ENCODE measurements around the gene SNRPA1.

Gene SNRPA1

DNA sequence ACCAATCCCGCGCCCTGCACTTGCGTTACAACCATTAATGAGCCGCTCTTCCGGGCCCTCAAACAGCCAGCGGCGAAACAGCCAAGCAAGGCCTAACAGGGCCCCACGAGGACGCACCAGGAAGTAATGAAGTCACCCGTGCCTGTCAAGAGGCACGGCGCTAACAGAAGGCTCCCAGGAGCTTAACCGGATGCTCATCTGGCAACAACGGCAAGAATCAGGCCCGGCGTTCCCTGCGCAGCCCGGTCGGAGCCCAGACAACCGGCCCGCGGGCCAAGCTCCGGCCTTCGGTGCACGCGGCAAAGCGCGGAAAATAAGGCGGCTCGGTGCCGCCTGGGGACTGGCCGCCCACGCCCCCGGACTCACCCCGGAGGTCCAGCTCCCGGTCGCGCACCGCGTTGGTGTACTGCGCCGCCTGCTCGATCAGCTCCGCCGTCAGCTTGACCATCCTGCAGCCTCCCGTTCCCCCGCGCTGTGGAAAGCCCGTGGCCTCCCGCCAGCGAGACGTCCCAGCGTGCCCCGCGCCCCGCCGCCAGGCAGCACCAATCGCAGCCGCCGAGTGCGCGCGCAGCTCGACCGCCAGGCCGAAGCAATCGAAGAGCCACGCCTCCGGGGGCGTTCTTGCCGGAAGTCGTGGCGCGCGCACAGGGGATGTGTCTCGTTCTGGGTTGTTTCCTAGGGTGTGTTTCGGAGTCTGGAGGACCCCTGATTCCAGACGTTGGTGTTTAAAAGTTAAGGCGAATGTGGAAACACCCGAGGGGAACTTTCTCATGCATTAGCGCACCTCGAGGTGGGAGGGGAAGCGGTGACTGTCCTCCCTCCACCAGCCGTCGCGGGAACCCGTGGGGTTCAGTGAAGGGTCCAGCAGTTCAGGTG lies at the start of gene SNRPA1:
SNRPA1 (minus strand) TSS at position 518 of the 876 bp plus-strand sequence; CDS start at position 448, 70 bp downstream.
- peak; percentile 93 to 96 for DNase-seq (ENCODE audit: low read depth in 2 of 2, low spot score in 1 of 2)

DNA sequence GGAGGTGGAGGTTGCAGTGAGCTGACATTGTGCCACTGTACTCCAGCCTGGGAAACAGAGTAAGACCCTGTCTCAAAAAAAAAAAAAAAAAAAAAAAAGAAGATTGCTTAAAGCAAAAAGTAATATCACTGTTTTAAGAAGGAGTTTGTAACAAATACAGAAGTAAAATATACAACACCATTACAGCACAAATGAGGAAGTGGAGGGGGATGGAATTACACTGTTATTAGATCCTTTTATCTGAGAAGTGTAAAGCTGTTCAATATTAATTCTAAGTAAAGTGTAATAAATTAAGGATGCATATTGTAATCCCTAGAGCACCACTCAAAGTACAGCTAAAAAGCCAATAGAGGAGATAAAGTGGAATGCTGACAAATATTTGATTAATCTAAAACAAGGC lies 47.0 kb upstream of the SNRPA1 start:
- DNase-seq (ENCODE audit: low read depth in 2 of 2, low spot score in 1 of 2): no peak

- no peak for DNase-seq (ENCODE audit: low read depth in 2 of 2, low spot score in 1 of 2)
Measured at GRCh38 chr15:101338502-101339057, 43.5 kb upstream of the SNRPA1 start.

GRCh38 chr15:101337976-101338375 lies 42.9 kb upstream of the SNRPA1 start:
- DNase-seq (ENCODE audit: low read depth in 2 of 2, low spot score in 1 of 2): no peak

DNA sequence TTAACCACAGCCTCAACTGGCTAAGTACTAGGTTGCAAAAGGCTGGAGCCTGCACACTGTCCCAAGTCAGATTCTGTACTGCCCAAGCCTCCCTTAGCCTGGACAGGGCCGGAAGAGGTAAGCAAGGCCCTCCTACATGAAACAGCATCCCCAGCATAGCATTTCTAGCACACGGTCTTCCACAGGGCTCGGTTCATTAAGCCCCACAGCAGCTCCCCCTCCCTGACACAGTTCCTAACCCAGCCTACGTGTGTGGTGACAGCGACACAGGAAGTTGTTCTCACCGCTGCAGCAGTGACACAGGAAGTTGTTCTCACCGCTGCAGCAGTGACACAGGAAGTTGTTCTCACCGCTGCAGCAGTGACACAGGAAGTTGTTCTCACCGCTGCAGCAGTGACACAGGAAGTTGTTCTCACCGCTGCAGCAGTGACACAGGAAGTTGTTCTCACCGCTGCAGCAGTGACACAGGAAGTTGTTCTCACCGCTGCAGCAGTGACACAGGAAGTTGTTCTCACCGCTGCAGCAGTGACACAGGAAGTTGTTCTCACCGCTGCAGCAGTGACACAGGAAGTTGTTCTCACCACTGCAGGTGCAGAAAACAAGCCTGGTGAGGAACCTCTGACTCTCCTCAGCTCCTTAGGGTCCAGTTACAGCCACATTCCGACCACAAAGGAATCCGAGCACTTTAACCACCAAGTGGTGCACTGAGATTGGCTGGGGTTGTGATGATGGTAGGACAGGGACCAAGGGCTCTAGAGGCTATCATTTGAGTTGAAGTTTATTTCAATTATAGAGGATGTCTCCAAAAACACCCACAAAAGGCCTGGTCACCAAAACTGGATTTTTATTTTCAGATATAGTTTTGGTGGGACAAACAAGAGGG lies 39.1 kb upstream of the SNRPA1 start:
- DNase-seq (ENCODE audit: low read depth in 2 of 2, low spot score in 1 of 2): peak in 1 of 2 donors; percentile 17

GRCh38 chr15:101332061-101332467 lies 37.0 kb upstream of the SNRPA1 start:
- no peak for DNase-seq (ENCODE audit: low read depth in 2 of 2, low spot score in 1 of 2)

DNA sequence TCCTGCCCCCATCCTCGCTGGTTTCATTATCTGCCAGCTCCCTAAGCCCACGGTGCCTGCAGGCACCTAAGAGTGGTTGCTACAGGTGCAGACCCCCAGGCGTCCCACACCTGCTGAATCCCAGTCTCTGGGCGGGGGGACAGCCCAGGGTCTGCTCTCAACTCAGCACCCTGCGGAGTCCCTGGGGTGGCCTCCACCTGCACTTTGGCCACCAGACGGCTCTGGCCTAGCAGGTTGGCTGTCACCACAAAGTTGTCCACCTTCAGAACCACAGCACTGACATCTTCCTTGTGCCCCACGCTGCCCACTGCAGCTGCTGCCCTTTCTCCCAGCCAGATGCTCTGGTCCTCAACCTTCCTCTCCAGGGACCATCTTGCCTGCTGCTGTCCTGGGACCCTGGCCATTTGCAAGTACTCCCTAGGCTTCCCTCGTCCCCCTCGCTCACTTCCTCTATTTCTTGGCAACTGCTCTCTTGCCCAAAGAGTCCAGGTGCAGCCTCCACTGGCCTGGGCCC lies 34.9 kb upstream of the SNRPA1 start:
- no peak for DNase-seq (ENCODE audit: low read depth in 2 of 2, low spot score in 1 of 2)

DNA sequence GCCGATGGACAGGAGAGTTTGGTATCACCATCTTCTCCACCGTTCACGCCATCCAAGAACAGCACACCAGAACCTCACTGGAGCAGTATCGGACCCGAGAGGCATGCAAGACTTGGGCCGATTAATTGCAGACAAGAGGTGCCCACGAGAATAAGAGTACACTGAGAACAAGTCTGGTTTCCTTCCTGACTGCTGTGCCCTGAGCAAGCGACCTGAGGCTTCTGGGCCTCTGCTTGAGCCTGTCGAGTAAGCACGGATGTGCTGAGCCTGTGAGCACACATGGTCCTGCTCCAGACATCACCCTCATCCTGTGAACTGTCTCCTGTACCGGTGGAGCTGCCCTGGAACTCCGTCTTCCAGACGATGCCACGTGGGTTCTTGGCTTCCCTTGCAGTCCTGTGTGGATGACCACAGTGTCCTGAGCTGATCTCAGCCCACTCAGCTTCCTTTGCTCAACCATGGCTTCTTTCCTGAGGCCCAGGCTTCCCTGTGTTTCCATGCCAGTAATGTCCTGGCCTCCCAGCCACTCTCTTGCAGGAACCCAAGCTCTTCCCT lies 34.3 kb upstream of the SNRPA1 start:
- no peak for DNase-seq (ENCODE audit: low read depth in 2 of 2, low spot score in 1 of 2)

DNA sequence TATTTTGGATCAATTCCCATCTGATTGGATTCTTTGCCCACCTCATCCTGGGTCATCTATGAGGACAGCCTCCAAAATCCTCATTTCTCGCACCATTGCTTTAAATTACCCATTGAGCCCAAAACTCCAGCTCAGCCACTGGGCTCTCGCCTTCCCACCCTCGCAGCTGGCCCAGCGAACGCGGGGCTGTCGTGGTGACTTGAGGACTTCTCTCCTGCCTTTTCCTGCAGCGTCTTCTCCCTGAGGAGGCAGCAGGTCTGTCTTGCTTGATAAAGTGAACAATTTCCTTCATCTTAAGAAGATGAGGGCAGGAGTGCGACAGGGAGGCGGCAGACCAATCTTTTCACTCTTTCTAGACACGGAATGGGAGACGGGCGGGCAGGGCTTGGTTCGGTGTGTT lies 33.0 kb upstream of the SNRPA1 start:
- no peak for DNase-seq (ENCODE audit: low read depth in 2 of 2, low spot score in 1 of 2)

DNA sequence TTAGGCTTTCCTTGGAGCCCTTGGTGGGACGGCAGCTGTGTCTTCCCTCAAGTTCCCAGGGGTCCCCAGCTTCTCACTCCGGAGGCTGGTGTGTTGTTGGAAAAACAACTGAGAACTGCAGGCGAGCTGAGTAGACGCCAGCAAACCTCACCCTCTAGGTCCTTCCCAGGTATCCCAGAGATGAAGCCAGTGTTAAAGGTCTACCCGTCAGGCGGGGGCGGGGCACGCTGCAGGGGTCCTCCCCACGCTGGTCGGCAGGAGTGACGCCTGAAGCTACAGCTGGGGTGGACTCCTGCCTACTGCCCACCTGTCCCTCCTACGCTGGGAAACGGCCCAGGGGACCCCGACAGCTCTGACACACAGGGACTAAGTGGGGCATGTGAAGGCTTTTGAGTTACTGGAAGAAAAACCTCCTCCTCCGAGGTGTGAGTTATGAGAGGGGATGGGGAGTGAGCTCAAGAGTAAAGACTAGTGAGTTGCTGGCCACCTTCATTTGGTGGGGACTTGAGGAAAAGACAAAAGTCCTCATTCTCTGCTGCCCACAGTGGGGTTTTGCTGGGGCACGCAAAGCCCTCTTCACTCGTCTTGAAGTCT lies 32.2 kb upstream of the SNRPA1 start:
- no peak for DNase-seq (ENCODE audit: low read depth in 2 of 2, low spot score in 1 of 2)

GRCh38 chr15:101326462-101327146 lies 31.6 kb upstream of the SNRPA1 start:
- no peak for DNase-seq (ENCODE audit: low read depth in 2 of 2, low spot score in 1 of 2)

DNA sequence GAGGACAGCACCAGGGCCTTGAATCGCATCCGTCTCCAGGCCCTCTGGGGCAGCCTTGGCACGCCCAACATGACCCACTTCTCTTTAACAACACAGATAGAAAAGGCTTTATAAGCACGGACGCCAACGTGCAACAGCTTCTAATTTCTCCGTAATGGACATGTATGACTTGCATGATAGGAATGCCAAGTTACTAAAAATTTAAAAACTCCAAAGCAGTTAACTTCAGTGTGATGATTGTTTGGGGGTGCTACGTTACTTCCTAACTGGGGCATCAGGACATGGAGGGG lies 30.9 kb upstream of the SNRPA1 start:
- no peak for DNase-seq (ENCODE audit: low read depth in 2 of 2, low spot score in 1 of 2)

- DNase-seq (ENCODE audit: low read depth in 2 of 2, low spot score in 1 of 2): no peak
Measured at GRCh38 chr15:101325263-101326025, 30.4 kb upstream of the SNRPA1 start.

DNA sequence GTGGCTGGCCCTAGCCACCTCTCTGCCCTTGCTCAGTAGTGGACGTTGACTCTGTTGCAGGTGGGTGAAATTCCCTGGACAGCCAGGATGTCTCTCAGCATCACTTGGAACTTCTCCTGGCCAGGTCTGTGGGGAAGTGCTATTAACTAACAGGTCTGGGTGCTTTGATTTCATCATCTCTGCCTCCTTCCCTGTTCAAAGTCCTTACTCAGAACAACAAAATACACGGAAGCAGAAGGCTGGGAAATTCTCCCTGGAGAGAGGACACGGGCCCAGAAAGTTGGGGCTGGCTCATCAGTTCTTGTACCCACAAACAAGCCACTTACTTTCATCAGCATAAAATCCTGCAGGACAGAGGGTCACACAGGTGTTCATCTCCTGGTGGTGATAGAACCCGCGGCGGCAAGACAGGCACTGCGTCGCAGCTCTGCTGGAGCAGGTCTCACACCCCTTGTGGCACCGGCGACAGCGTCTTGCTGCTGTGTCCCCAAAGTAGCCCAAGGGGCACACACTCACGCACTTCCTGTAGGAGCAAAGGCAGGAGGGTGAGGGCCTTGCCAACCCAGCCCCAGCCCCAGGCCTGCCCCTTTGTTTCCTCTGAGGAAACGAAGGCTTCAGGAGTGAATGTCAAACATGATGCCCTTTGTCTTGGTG lies 29.6 kb upstream of the SNRPA1 start:
- no peak for DNase-seq (ENCODE audit: low read depth in 2 of 2, low spot score in 1 of 2)

DNA sequence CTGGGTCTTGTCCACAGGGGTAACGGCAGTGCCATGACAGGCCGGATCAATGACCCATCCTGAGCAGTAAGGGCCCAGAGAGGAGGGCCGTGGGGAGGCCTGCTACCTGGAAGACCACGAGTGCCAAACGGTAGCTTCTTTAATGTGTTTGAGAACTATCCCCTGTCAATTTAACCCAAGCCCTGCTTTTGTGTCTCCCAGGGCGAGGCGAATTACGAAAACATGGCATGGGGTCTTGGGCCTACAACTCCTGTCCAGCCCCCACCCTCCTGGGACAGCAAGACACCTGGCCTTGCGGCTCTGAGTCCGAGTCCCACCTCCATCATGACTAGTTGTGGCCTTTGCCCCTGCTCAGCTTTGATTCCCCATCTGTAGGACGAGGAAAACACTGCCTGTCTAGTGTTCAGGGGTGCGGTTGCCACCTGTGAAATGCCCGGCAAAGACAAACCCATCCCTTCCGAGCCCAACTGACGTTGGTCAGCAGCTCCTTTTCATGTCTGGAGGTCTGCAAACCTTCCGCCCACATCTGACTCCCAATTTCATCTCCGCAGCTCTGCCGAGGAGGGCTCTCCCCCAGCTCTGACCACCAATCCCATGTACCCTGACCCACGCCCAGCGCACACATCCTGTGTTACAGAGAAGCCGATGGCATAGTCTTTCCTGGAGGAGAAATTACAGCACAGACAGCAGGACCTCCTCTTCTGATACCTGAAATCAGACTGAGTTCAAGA lies 28.9 kb upstream of the SNRPA1 start:
- no peak for DNase-seq (ENCODE audit: low read depth in 2 of 2, low spot score in 1 of 2)

GRCh38 chr15:101322854-101323477 lies 27.9 kb upstream of the SNRPA1 start:
- DNase-seq (ENCODE audit: low read depth in 2 of 2, low spot score in 1 of 2): no peak

DNA sequence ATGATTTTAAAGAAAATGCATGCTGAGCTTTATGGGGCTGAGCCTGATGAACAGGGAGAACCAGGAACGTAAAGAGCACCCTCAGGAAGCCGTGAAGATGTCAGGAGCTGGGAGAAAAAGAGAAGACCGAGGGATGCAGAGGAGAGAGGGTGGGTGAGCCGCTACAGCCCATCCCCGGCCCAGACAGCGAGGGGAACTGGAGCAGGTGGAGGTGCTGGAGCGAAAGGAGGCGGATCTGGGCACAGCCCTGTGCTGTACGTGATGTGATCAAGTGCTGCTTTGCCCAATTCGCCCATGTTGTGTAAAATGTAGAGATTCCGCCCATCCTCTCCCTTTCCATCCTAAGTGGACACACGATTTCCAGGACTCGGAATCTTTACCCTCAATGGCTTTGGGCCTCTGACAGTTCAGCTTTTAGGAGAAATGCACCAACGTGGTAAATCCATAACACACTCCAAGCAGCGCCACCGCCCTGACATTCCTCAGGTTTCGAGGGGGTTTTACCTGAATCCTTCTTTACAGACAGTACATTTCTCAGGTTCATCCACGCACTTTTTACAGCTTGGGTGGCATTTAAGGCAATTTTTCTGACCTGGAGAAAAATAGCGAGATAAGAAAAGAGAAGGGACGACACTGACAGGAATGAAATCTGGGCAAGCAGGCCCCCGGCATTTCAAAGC lies 27.1 kb upstream of the SNRPA1 start:
- no peak for DNase-seq (ENCODE audit: low read depth in 2 of 2, low spot score in 1 of 2)
